Measurements from ENCODE around the gene NUDT15.
"Not testable (repeated sequence)": the region's sequence is repeated elsewhere in the genome, so short reads cannot be mapped to it uniquely, and the experiment has no call there.

NUDT15 gene

DNA sequence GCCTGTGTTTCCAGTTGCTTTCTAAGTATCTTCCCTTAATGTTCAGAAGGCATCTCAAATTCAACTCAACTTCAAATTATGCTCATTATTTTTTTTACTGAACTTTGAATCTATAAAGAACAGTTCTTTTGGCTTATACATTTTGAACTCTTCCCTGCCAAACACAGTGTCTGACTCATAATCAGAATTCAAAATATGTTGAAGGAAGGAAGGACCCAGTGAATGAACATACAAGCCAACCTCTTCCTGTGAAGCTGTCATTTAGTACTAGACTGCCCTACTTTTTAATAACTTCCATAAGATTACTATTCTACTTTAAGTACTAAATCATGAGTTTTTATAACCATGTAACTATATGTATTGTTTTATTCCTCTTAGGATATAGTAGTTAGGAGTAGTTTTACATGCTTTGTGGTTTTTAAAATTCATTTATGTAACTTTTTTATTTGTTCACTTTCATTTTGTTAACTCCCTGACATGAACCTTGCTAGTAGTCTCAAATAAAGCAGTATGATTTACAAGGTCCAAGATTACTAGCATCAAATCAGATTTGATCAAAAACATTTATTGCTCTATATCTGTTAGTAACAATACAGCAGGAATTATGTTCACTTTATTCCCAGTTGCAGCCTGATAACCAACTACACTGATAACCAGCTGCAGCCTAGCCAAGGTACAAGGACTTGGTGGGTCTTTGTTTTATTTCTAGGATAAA is 6.4 kb downstream of the NUDT15 start:
- DNase-seq = peak in 1 of 5 experiments; percentile 68

DNA sequence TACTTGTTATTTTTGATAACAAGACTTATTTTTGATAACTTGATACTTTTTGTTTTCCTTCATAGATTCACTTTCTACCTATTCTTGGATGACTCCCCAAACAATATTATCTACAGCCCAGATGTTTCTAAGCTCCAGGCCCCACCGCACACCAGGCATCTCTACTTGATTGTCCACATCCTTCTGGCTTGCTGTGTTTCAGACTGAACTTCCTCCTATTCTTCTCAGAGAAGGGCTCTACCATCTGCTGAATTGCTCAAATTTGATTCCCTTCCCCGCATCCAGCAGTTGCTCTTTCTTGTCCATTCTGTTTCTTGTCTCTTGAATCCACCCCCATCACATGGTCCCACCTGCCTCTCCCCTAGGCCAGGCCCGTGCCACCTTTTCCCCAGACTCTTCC is 13.0 kb downstream of the NUDT15 start:
- DNase-seq = no peak

DNA sequence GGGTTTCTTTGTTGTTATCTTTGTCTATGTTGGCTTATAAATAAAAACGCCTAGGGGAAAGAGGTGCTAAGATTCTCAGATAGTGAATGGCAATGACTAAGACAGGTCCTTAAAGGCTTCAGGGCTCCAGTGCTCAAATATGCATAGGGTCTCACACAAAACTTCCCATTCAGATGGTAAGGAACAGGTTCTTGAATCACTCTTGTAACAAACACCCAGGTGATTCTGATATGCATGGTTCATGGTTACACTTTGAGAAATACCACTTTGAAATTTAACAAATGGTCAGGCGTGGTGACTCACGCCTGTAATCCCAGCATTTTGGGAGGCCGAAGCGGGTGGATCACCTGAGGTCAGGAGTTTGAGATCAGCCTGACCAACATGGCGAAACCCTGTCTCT is 17.1 kb downstream of the NUDT15 start:
- DNase-seq = no peak

DNA sequence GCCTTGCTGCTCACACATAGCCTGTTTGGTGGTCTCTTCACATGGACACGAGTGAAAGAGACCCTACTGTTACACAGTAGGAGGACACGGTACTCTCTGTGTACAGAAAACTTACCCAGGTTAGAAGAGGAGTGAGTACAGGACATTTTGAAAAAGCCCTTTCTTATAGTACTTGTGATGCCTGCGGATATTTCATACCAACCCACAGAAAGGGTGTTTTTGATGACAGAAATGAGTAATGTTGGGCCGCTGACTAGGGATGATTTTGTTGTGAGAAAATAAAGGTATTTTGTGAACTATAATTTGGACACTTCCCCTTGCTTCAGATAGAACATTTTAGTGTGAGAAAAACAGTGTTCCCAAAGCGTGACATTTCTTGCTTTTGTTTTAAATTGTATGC is 18.2 kb downstream of the NUDT15 start:
- peak in 1 of 5 experiments; percentile 37 for DNase-seq

DNA sequence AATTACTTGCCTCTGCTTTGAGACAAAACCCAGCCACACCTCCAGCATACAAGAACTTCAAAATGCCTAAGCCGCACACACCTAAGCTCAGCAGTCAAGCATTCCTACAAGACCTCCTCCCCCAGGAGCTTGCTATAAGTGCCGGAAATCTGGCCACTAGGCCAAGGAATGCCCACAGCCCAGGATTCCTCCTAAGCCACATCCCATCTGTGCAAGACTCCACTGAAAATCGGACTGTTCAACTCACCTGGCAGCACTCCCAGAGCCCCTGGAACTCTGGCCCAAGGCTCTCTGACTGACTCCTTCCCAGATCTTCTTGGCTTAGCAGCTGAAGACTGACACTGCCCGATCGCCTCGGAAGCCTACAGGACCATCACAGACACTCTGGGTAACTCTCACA is 21.0 kb downstream of the NUDT15 start:
- not testable (repeated sequence) for DNase-seq

DNA sequence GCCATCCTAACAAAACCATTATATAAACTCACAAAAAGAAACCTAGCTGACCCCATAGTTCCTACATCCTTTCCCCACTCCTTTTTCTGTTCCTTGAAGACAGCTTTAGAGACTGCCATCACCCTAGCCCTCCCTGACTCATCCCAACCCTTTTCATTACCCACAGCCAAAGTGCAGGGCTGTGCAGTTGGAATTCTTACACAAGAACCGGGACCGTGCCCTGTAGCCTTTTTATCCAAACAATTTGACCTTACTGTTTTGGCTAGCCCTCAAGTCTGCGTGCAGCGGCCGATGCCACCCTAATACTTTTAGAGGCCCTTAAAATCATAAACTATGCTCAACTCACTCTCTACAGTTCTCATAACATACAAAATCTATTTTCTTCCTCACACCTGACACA is 22.4 kb downstream of the NUDT15 start:
- not testable (repeated sequence) for DNase-seq

DNA sequence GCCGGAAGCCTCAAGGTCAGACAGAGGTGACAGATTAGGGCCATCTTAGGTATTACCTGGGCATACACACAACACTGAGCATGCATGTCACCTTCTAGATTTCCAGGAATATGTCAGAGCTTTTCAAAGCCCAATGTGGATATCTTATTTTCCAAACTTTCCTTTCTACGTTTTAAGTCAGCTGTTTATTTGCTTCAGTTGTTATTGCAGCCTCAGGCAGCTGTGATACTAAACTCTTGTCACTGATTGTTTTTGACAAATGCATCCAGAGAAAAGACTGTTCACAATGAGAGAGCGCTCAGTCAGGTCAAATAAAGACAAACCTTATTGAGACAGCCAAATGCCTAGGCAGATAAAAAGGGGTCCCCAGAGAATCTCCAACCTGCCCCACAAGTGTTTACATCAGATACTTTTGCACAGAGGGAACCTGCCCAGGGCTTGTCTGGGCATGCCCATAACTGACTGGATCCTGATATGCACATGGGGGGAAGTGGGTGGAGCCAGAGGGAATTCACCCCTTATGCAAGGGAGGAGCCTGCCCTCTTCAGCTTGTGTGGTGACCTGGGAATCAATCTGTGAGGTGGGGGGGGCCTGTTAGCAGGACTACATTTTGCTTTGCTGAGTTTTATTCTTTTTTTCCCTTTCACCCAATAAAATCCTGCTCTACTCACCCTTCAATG is 28.9 kb downstream of the NUDT15 start:
- peak in 1 of 5 experiments; percentile 85 for DNase-seq

DNA sequence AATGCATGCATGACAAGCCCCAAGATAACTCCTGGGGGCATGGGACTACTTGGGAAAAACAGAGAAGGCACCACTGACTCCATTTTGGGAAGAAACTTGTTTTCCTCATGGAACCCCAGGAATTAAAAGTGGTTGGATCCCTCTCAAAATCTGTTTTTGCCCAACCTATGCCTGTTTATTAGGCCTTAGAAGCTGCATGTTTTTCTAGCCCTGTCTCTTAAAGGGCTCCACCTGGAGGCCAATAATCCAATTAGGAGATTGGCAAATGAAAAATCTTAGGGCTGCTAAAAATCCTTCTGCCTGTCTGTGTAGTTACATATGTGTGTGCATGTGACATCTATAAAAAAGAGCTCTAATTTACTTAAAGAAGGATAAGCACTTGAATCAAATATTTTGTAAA is 30.5 kb downstream of the NUDT15 start:
- DNase-seq = peak in 1 of 5 experiments; percentile 24

DNA sequence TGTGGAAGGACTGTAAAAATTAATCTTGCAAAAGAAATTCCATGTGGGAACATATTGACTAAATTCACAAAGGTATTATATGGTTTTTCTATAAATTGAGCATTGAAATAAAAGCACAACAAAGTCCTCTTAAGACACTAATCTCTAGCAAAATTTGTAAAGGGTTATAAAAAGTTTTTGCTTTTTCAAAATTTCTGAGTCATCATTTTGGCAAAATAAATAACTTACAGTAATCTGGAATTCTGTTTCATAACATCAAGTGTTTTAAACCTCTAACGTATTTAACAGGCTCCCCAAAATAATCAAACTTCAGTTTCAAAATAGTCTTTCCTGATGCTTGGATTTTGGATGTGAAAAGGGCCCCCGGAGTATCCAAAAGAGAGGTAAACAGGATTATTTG is 31.4 kb downstream of the NUDT15 start:
- no peak for DNase-seq

DNA sequence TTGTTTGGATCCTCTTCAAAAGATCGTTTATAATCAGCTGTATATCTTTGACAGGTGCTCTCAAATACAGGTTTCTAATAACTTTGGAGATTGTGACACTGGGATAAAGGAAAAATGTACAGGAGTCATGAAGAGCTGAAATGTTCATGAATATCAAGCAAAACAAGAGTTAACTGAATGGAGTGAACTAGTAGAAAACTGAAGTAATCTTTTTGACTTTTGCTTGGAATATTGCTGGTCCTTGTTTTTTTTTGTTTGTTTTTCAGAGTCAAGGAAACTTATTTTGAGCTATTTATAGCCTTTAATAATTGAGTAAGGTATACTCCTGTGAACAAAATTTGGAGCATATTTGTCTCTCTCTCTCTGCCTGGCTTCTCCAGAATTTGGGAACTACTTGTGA is 32.0 kb downstream of the NUDT15 start:
- no peak for DNase-seq

DNA sequence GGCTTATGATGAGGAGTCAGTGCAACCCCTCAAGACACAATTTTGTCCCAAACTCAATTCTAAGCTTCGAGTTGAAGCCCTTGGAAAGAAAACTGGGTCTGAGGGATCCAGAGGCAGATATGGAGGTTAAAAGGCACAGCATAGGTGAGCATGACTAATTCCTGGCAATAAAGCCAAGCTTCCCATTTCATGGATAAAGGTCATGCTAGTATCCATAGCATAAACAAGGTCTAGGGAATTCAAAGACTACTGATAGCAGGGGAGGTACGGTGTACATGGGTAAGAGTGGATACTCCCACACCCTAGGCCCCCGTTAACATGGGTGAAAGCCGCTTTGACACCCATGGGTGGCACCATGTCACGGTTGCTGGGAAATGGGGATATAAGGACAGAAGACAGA is 33.4 kb downstream of the NUDT15 start:
- no peak for DNase-seq

DNA sequence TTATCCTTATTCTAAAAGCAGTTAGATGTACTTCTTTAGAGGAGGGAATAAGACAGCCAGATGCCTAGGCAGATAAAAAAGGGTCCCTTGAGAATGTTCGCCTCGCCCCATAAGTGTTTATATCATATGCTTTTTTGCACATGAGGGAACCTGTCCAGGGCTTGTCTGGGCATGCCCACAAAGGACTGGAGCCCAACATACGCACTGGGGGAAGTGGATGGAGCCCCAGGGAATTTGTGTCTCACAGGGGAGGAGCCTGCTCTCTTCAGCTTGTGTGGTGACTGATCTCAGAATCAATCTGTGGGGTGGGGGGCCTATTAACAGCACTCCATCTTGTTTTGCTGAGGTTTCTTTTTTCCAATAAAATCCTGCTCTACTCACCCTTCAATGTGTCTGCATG is 34.8 kb downstream of the NUDT15 start:
- DNase-seq = no peak

DNA sequence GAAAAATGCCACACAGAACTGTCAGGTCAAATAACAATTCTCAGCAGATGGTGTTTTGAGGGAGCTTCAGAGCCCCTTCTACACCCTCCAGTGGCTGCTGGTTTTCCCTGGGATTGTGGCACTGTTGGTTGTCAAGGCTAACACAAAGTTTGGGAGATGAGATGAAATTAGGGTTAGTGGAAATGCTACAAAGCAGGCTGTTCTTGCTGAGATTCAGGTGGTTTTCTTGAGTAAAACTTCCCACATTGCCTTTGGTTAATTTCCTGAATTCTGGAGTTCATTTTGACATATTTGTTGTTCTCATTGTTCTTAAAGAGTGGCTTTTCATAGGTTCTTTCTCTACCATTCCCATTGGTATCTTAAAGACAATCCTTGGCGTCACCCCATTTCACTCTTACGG is 35.3 kb downstream of the NUDT15 start:
- DNase-seq = no peak

DNA sequence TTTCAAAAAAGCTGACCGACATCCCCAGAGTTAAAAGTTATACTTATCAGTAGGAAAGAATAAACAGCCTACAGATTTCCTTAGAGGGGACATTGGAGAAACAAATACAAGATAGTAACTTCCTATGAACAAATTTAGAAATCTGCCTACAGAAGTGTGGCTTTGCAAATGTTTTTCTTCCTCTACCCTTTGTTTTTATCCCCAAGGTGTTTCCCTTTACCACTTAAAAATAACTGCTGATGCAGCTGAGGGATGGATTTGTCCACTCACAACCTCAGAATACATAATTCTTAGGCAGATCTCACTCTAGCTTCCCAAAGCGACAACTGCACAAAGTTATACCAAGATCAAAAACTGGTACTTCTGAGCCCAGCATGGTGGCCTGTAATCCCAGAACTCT is 36.5 kb downstream of the NUDT15 start:
- no peak for DNase-seq

DNA sequence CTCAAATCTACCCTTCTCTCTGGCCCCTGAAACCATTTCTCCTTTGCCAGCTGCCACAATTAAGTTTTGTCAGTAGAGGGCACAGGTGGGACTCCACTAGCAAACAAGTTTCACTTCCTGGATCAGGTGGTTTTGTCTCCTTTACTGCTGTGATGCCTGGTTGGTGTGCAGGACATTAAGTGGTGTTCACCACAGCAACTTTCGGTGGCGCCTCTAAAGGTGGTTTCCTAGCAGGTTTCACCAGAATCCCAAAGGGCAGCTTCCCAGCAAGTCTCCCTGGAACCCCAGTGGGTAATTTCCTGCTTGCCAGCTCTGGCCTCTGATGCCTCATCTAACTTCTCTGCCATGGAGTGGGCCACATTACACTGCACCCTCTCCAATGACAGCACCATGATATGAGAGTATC is 40.7 kb downstream of the NUDT15 start:
- peak in 1 of 5 experiments; percentile 75 for DNase-seq

DNA sequence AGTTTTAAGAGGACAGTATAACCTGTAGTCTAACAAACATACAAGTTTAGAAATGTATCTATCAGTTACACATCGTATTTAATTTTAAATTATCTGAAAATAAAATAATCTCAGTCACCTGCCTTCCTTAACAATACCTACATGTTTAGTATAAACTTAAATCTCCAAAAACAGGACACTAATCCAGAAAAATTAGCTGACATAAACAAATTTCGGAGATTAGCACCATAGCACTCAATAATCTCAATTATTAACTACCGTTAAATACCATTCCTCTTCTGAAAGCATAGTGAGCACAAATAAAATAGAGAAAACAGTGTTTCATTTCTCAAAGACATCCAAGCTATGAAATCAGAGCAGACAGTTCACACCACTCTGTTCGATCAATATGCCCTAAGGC is 44.2 kb downstream of the NUDT15 start:
- no peak for DNase-seq

DNA sequence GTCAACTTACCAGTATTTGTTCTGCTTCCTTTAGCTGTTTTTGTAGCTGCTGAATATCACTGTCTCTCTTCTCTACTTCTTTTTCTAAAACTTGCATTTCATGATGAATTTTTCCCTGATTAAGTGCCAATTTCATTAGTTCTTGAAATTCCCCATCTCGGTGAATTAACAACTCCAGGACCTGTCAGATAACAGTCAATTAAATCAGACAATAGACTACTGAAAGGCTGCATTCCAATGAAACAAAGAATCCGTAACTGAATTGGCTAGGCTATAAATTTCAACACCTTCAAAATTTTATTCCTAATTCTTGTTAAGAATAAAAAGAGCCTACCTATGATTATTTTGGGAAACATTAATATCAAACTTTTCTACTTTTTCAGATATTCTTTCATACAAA is 48.7 kb downstream of the NUDT15 start:
- DNase-seq = no peak

DNA sequence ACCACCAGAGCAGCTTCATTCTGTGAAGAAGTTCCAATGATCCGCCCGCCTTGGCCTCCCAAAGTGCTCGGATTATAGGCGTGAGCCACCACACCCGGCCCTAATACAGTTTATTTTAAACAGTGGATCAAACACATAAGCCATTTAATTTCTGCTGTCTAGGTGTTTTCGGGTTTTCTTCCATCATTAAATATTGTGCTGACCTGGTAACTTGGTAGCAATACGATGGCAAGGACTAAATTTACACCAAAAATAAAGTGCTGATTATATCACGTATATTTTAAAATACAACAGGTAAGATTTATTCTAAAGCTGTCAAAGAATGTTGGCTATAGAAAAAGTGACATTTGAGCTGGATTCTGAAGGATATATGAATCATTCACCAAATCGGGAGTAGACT is 56.1 kb downstream of the NUDT15 start:
- DNase-seq = no peak

DNA sequence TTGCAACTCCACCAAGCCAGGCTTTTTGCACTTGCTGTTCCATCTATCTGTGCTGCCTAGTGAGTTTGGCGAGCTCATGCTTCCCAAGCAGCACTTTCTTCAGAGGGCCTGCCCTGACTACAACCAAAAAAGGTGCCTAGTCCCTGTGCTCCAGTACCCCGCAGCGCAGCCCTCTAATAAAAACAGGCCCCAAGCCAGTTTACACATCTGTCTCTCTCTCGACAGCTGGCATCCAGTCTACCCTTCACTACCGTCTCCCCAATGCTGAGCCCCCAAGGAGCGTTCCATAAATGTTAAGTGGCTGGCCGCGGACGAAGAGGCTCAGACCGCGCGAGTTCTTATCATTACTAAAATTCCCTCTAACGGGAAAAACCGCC is 56.9 kb downstream of the NUDT15 start:
- DNase-seq = peak in 1 of 5 experiments; percentile 11

DNA sequence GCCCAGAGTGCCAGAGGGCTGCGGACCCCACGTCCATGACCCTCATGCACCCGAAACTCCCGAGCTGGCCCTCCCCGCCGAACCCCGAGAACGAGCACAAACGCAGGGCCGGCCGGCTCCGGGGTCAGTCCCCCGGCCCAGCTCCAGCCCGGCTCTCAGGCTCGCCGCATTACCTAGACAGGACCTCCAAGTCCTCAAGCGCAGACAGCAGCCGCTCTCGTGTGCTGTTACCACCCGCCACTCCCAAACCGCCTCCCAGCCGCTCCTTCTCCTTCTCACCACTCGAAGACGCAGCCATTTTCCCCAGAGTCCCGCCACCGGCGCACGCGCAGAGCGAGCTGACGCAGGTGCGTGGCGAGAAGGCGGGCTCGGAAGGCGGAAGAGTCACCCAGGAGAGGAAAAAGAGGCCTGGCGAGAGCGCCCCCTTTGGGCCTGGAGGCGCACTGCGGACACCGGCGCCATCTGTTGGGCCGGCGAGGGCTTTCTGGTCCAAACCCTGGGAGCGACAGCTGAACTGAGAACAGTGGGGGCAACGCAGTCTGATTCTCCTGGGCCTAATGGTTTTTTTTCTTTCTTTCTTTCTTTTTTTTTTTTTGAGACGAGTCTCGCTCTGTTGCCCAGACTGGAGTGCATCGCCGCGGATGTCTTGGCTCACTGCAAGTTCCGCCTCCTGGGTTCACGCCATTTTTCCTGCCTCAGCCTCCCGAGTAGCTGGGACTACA is 57.4 kb downstream of the NUDT15 start, which contains the start of gene MED4:
MED4 (minus strand) TSS at position 324 of the 722 bp plus-strand sequence; CDS start at position 298, 26 bp downstream.
- peak; percentile 94 to 97 (median 96) for DNase-seq

DNA sequence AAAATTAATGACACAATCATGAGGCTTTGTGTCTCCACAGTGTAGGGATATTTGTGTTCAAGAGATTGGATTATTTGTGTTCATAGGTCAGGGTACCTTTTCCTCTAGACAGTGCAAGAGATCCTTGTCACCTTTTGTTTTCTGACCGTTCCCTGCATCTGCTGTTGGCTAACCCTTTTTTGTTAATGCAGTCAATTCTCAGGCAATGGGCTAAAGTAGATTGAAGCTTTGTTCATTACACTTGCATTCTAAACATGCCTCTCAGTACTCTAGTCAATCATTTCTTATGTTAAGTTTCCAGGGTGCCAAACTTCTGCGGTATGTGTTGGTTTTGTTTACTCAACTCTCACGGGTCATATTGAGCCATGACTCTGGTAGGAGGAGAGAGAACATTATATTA is 59.1 kb downstream of the NUDT15 start:
- DNase-seq = no peak

Data from T-helper 2 cell (primary cell).